ENCODE measurements around the gene C21orf58.

Gene C21orf58

GRCh38 chr21:46256501-46256994, 67.1 kb downstream of the C21orf58 start:
- no peak overlapping the region for H3K4me2 ChIP-seq (ENCODE audit: low read length)
- 0 out of 2 replicates have a peak, but pooled peaks have one; percentile 10 for TF ChIP-seq CTCF (IDR thresholded peaks at IDR 0.05; ENCODE audit: low read length)
- no peak for TF ChIP-seq EZH2 (IDR thresholded peaks at IDR 0.05; ENCODE audit: borderline replicate concordance, low read length)
- H3K36me3 ChIP-seq (ENCODE audit: insufficient read depth, low read length) = peaks cover 93% of the 10 kb centered on the region

GRCh38 chr21:46255758-46256337, 67.8 kb downstream of the C21orf58 start:
- Histone ChIP-seq H2AFZ (ENCODE audit: low read length) (no peak overlapping the region), H3K36me3 (ENCODE audit: insufficient read depth, low read length) (peaks cover 93% of the 10 kb centered on the region), H3K9ac (ENCODE audit: low read length) (no peak overlapping the region), H3K79me2 (ENCODE audit: insufficient read depth, low read length) (no peaks in the 10 kb centered on the region), H3K27ac (ENCODE audit: low read depth, low read length, poor library complexity, severe bottlenecking) (no peak overlapping the region), H4K20me1 (ENCODE audit: insufficient read depth, low read length) (no peaks in the 10 kb centered on the region), H3F3A (ENCODE audit: insufficient read depth, low read length) (no peaks in the 10 kb centered on the region), H3K4me1 (ENCODE audit: insufficient read depth, low read length, severe bottlenecking) (peaks cover 27% of the 10 kb centered on the region), H3K27me3 (ENCODE audit: insufficient read depth, low read length) (no peaks in the 10 kb centered on the region), H3K9me3 (ENCODE audit: low read length) (no peaks in the 10 kb centered on the region), H3K4me2 (ENCODE audit: low read length) (no peak overlapping the region), H3K9me2 (ENCODE audit: low read depth, low read length) (no peaks in the 10 kb centered on the region), H3K4me3 (ENCODE audit: low read depth, low read length, poor library complexity, severe bottlenecking) (no peak overlapping the region)
- no peak for TF ChIP-seq EZH2 (IDR thresholded peaks at IDR 0.05; ENCODE audit: borderline replicate concordance, low read length)
- TF ChIP-seq CTCF (IDR thresholded peaks at IDR 0.05; ENCODE audit: low read length) = no peak

More at GRCh38 chr21:46256501-46256994, 67.1 kb downstream of the C21orf58 start:
- Histone ChIP-seq H4K20me1 (ENCODE audit: insufficient read depth, low read length) (no peaks in the 10 kb centered on the region), H3K27ac (ENCODE audit: low read depth, low read length, poor library complexity, severe bottlenecking) (no peak overlapping the region), H3K4me1 (ENCODE audit: insufficient read depth, low read length, severe bottlenecking) (peaks cover 20% of the 10 kb centered on the region), H3K9me2 (ENCODE audit: low read depth, low read length) (no peaks in the 10 kb centered on the region), H3K27me3 (ENCODE audit: insufficient read depth, low read length) (no peaks in the 10 kb centered on the region), H3K4me3 (ENCODE audit: low read depth, low read length, poor library complexity, severe bottlenecking) (no peak overlapping the region), H3F3A (ENCODE audit: insufficient read depth, low read length) (no peaks in the 10 kb centered on the region), H3K9me3 (ENCODE audit: low read length) (no peaks in the 10 kb centered on the region), H2AFZ (ENCODE audit: low read length) (no peak overlapping the region), H3K9ac (ENCODE audit: low read length) (no peak overlapping the region), H3K79me2 (ENCODE audit: insufficient read depth, low read length) (no peaks in the 10 kb centered on the region)

GRCh38 chr21:46255166-46255565, 68.5 kb downstream of the C21orf58 start:
- no peak overlapping the region for H3K4me2 ChIP-seq (ENCODE audit: low read length)

More at GRCh38 chr21:46255166-46255565, 68.5 kb downstream of the C21orf58 start:
- Histone ChIP-seq H3K9ac (ENCODE audit: low read length) (no peak overlapping the region), H2AFZ (ENCODE audit: low read length) (no peak overlapping the region), H3K79me2 (ENCODE audit: insufficient read depth, low read length) (no peaks in the 10 kb centered on the region), H3K27me3 (ENCODE audit: insufficient read depth, low read length) (no peaks in the 10 kb centered on the region), H3K9me3 (ENCODE audit: low read length) (no peaks in the 10 kb centered on the region), H3K36me3 (ENCODE audit: insufficient read depth, low read length) (peaks cover 94% of the 10 kb centered on the region), H3K9me2 (ENCODE audit: low read depth, low read length) (no peaks in the 10 kb centered on the region), H3K4me1 (ENCODE audit: insufficient read depth, low read length, severe bottlenecking) (peaks cover 34% of the 10 kb centered on the region), H3F3A (ENCODE audit: insufficient read depth, low read length) (no peaks in the 10 kb centered on the region), H3K27ac (ENCODE audit: low read depth, low read length, poor library complexity, severe bottlenecking) (no peak overlapping the region), H4K20me1 (ENCODE audit: insufficient read depth, low read length) (no peaks in the 10 kb centered on the region), H3K4me3 (ENCODE audit: low read depth, low read length, poor library complexity, severe bottlenecking) (no peak overlapping the region)
- no peak for TF ChIP-seq EZH2 (IDR thresholded peaks at IDR 0.05; ENCODE audit: borderline replicate concordance, low read length)
- no peak for TF ChIP-seq CTCF (IDR thresholded peaks at IDR 0.05; ENCODE audit: low read length)

Data from OCI-LY1 (cell line).